PFSK-1 (cell line): ENCODE data around the gene CCNG1.

Source experiments
- POLR2AphosphoS5 ChIP-seq: IDR thresholded peaks from 2 replicates; pipeline ENCODE4 v1.6.1; 2012; ENCODE audit warnings: low read depth, mild to moderate bottlenecking, control low read depth, low read length, moderate library complexity
- SIN3A ChIP-seq: IDR thresholded peaks from 2 replicates; pipeline ENCODE4 v1.6.1; 2012; ENCODE audit warnings: mild to moderate bottlenecking, low read length, moderate library complexity, borderline replicate concordance; ENCODE audit not compliant: insufficient read depth

DNA sequence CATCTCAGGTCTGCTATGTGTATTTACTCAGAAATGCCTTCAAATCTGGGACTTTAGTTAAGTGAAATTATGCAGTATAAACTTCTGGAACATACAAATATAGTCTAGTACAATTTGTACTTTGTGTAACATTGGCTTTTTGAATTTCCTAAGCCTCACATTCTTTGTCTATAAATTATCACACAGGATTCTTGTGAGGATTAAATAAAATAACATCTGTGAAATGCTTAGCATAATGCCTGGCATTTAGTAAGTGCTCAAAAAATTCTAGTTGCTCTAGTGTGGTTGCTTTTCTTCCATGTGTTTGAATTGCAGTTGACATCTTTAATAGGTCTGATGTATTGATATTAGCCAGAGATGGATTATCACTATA, 25.7 kb downstream of the CCNG1 start:
- TF ChIP-seq POLR2AphosphoS5: no peak
- no peak for TF ChIP-seq SIN3A
